Hematopoietic multipotent progenitor cell treated with erythropoietin and hydrocortisone succinate and interleukin-3 and kit ligand, for 4 days (in vitro differentiated cells): ENCODE measurements around the gene STXBP6.
"Not testable (repeated sequence)": the region's sequence is repeated elsewhere in the genome, so short reads cannot be mapped to it uniquely, and the experiment has no call there.

ENCODE experiments used
- DNase-seq: peaks from one replicate; pipeline ENCODE4 v3.0.0-alpha.2; 2015

The STXBP6 gene

GRCh38 chr14:24785698-24786097 is 264.2 kb downstream of the STXBP6 start:
- no peak for DNase-seq

- no peak for DNase-seq
Observed at GRCh38 chr14:24784981-24785380, 265.0 kb downstream of the STXBP6 start.

- no peak for DNase-seq
Observed at GRCh38 chr14:24783791-24784190, 266.2 kb downstream of the STXBP6 start.

GRCh38 chr14:24780281-24780680 is 269.7 kb downstream of the STXBP6 start:
- DNase-seq = no peak

GRCh38 chr14:24777678-24778077 is 272.3 kb downstream of the STXBP6 start:
- DNase-seq = no peak

- no peak for DNase-seq
Observed at GRCh38 chr14:24775950-24776349, 274.0 kb downstream of the STXBP6 start.

GRCh38 chr14:24774187-24774915 is 275.6 kb downstream of the STXBP6 start:
- peak; percentile 38 for DNase-seq

- DNase-seq = not testable (repeated sequence)
Observed at GRCh38 chr14:24773564-24773963, 276.4 kb downstream of the STXBP6 start.

GRCh38 chr14:24766434-24766833 is 283.5 kb downstream of the STXBP6 start:
- DNase-seq = no peak

GRCh38 chr14:24761141-24761540 is 288.8 kb downstream of the STXBP6 start:
- DNase-seq = no peak
